ENCODE results near the gene TH.

Gene TH

GRCh38 chr11:2187280-2187707 is 15.7 kb upstream of the TH start:
- TF ChIP-seq CTCF (IDR thresholded peaks at IDR 0.05; ENCODE audit: low read depth, low read length, poor library complexity, severe bottlenecking), result no peak
- no peak for TF ChIP-seq EZH2phosphoT487 (IDR thresholded peaks at IDR 0.05; ENCODE audit: borderline replicate concordance, low read length)
- H3K27me3 ChIP-seq (ENCODE audit: control insufficient read depth, low read length), result no peaks in the 10 kb centered on the region
- no peaks in the 10 kb centered on the region for H3K4me1 ChIP-seq (ENCODE audit: control insufficient read depth, low read length)
- H3K27ac ChIP-seq (ENCODE audit: low read depth, low read length), result no peak overlapping the region
- no peaks in the 10 kb centered on the region for H3K36me3 ChIP-seq (ENCODE audit: control insufficient read depth, low read length)
- H3K4me2 ChIP-seq (ENCODE audit: low read length), result no peak overlapping the region
- H3K4me3 ChIP-seq (ENCODE audit: low read length), result no peak overlapping the region
- H3K9me2 ChIP-seq (replicated peaks; ENCODE audit: control insufficient read depth, low read length), result no peaks in the 10 kb centered on the region
- H3K79me2 ChIP-seq (ENCODE audit: control insufficient read depth, low read length), result no peaks in the 10 kb centered on the region
- no peaks in the 10 kb centered on the region for H4K20me1 ChIP-seq (ENCODE audit: control insufficient read depth, insufficient read depth, low read depth, low read length)
- H3K9me3 ChIP-seq (ENCODE audit: control insufficient read depth, insufficient read depth, low read length), result peaks cover 6% of the 10 kb centered on the region; the same call in 1 of the 2 replicates
- no peaks in the 10 kb centered on the region for H3F3A ChIP-seq (ENCODE audit: control insufficient read depth, insufficient read depth)

- Histone ChIP-seq H3K4me1 (ENCODE audit: control insufficient read depth, low read length) (no peaks in the 10 kb centered on the region), H4K20me1 (ENCODE audit: control insufficient read depth, insufficient read depth, low read depth, low read length) (no peaks in the 10 kb centered on the region), H3K27ac (ENCODE audit: low read depth, low read length) (no peak overlapping the region), H3K36me3 (ENCODE audit: control insufficient read depth, low read length) (no peaks in the 10 kb centered on the region), H3K9me3 (ENCODE audit: control insufficient read depth, insufficient read depth, low read length) (peaks cover 6% of the 10 kb centered on the region; the same call in 1 of the 2 replicates), H3F3A (ENCODE audit: control insufficient read depth, insufficient read depth) (no peaks in the 10 kb centered on the region), H3K9me2 (replicated peaks; ENCODE audit: control insufficient read depth, low read length) (no peaks in the 10 kb centered on the region), H3K27me3 (ENCODE audit: control insufficient read depth, low read length) (no peaks in the 10 kb centered on the region), H3K79me2 (ENCODE audit: control insufficient read depth, low read length) (no peaks in the 10 kb centered on the region), H3K4me2 (ENCODE audit: low read length) (no peak overlapping the region), H3K4me3 (ENCODE audit: low read length) (no peak overlapping the region)
- peak; percentile 63 for TF ChIP-seq CTCF (IDR thresholded peaks at IDR 0.05; ENCODE audit: low read depth, low read length, poor library complexity, severe bottlenecking)
- no peak for TF ChIP-seq EZH2phosphoT487 (IDR thresholded peaks at IDR 0.05; ENCODE audit: borderline replicate concordance, low read length)
Measured at GRCh38 chr11:2186669-2187279, 15.2 kb upstream of the TH start.

- Histone ChIP-seq H3K79me2 (ENCODE audit: control insufficient read depth, low read length) (no peaks in the 10 kb centered on the region), H3K4me2 (ENCODE audit: low read length) (no peak overlapping the region), H3K27ac (ENCODE audit: low read depth, low read length) (no peak overlapping the region), H3K4me1 (ENCODE audit: control insufficient read depth, low read length) (no peaks in the 10 kb centered on the region), H3K36me3 (ENCODE audit: control insufficient read depth, low read length) (no peaks in the 10 kb centered on the region), H3F3A (ENCODE audit: control insufficient read depth, insufficient read depth) (no peaks in the 10 kb centered on the region), H4K20me1 (ENCODE audit: control insufficient read depth, insufficient read depth, low read depth, low read length) (no peaks in the 10 kb centered on the region), H3K9me3 (ENCODE audit: control insufficient read depth, insufficient read depth, low read length) (peaks cover 6% of the 10 kb centered on the region; the same call in 1 of the 2 replicates), H3K27me3 (ENCODE audit: control insufficient read depth, low read length) (no peaks in the 10 kb centered on the region), H3K9me2 (replicated peaks; ENCODE audit: control insufficient read depth, low read length) (no peaks in the 10 kb centered on the region), H3K4me3 (ENCODE audit: low read length) (no peak overlapping the region)
- no peak for TF ChIP-seq CTCF (IDR thresholded peaks at IDR 0.05; ENCODE audit: low read depth, low read length, poor library complexity, severe bottlenecking)
- TF ChIP-seq EZH2phosphoT487 (IDR thresholded peaks at IDR 0.05; ENCODE audit: borderline replicate concordance, low read length), result no peak
Measured at GRCh38 chr11:2185324-2186085, 13.9 kb upstream of the TH start.

All from DOHH2 (cell line).